Measurements from ENCODE around the gene PLEKHM1.
"Not testable (repeated sequence)": the region's sequence is repeated elsewhere in the genome, so short reads cannot be mapped to it uniquely, and the experiment has no call there.

PLEKHM1 gene

DNA sequence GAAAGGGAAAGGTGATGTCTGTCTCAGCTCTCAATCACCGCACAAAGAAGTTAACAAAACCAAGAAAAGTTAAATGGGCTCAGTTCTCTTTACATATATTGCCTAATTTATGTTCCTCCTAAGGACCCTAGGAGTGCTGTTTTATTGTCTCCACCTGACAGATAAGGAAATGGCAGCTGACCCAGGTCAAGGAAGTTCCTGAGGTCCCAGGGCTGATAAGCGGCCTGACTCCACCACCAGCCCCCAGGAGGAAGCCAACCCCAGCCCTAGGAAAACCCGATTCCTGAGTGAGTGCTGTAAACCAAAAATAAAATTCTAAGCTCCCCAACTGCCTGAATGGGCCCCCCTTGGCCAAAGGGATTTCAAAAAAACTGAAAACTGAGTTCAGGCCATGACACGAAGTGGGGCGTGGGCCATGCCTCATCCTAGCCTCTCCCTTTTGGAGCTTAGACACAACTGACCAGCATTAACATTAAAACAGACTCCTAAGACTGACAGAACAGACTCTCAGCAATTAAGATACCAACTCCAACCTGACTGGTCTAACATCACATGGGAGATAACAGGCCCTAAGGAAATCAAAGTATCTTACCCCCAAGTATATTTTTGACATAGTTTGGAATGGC is 6.8 kb downstream of the PLEKHM1 start:
- H2AFZ ChIP-seq (ENCODE audit: low read length); H3K9me2 ChIP-seq (replicated peaks; ENCODE audit: low read depth, low read length); H3F3A ChIP-seq (ENCODE audit: low read depth); H3K9me3 ChIP-seq (ENCODE audit: insufficient read depth, low read depth, low read length); H3K9ac ChIP-seq (ENCODE audit: low read depth, low read length, poor library complexity, severe bottlenecking); H3K36me3 ChIP-seq (ENCODE audit: insufficient read depth, low read length); H4K20me1 ChIP-seq (ENCODE audit: insufficient read depth, low read length, poor library complexity, severe bottlenecking); H3K4me3 ChIP-seq (ENCODE audit: low read length, poor library complexity, severe bottlenecking); H3K27me3 ChIP-seq (ENCODE audit: insufficient read depth, low read length, poor library complexity, severe bottlenecking): not testable (repeated sequence)
- H3K4me2 ChIP-seq (ENCODE audit: low read depth, low read length, poor library complexity, severe bottlenecking): peak overlapping the region; percentile 42
- H3K4me1 ChIP-seq (ENCODE audit: insufficient read depth, low read length, poor library complexity, severe bottlenecking): peaks cover 10% of the 10 kb centered on the region
- peaks cover 14% of the 10 kb centered on the region; the same call in 1 of the 2 replicates for H3K79me2 ChIP-seq (ENCODE audit: insufficient read depth, low read length)

DNA sequence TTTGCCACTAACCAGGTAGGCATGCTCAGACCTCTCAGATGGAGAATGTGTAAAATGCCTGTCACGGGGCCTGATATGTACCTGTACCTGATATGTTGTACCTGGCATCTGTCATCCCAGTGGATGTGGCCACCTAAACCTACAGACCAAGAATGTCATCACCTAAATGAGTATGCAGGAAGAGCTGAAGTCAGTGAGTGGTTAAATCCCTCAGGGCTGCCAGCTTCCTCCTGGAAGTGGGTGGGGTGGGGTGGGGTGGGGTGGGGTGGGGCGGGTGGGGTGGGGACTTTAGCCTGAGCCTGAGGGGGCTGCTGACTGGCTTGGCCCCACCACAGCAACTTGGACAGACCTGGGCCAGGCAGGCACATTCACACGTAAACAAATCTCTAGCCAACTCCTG is 7.3 kb downstream of the PLEKHM1 start:
- H3K4me2 ChIP-seq (ENCODE audit: low read depth, low read length, poor library complexity, severe bottlenecking); H3F3A ChIP-seq (ENCODE audit: low read depth); H3K27me3 ChIP-seq (ENCODE audit: insufficient read depth, low read length, poor library complexity, severe bottlenecking); H3K9me3 ChIP-seq (ENCODE audit: insufficient read depth, low read depth, low read length); H3K36me3 ChIP-seq (ENCODE audit: insufficient read depth, low read length); H2AFZ ChIP-seq (ENCODE audit: low read length); H4K20me1 ChIP-seq (ENCODE audit: insufficient read depth, low read length, poor library complexity, severe bottlenecking); H3K9me2 ChIP-seq (replicated peaks; ENCODE audit: low read depth, low read length); H3K4me3 ChIP-seq (ENCODE audit: low read length, poor library complexity, severe bottlenecking); H3K9ac ChIP-seq (ENCODE audit: low read depth, low read length, poor library complexity, severe bottlenecking): not testable (repeated sequence)
- H3K4me1 ChIP-seq (ENCODE audit: insufficient read depth, low read length, poor library complexity, severe bottlenecking): peaks cover 10% of the 10 kb centered on the region
- peaks cover 12% of the 10 kb centered on the region; the same call in 1 of the 2 replicates for H3K79me2 ChIP-seq (ENCODE audit: insufficient read depth, low read length)

DNA sequence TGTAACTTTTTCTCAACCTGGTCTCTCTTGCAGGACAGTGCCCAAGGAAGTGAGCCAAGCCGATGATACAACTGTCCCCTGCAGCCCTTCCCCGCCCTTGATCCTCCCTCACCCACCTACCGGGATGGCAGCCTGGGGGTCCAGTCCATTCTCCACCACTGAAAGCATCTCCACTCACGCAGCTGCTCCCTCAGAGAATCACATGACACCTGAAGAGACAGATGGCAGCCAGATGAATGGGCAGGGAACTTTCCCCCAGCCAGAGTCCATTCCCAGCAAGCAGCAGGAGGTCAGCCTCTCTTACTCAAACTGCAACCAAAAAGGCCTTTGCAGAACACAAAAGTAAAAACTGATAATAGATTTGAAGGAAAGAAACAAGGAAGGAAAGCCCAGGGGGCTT is 8.2 kb downstream of the PLEKHM1 start:
- not testable (repeated sequence) for H2AFZ ChIP-seq (ENCODE audit: low read length); H3K9me3 ChIP-seq (ENCODE audit: insufficient read depth, low read depth, low read length); H3K79me2 ChIP-seq (ENCODE audit: insufficient read depth, low read length); H3F3A ChIP-seq (ENCODE audit: low read depth); H3K9ac ChIP-seq (ENCODE audit: low read depth, low read length, poor library complexity, severe bottlenecking); H3K4me2 ChIP-seq (ENCODE audit: low read depth, low read length, poor library complexity, severe bottlenecking); H4K20me1 ChIP-seq (ENCODE audit: insufficient read depth, low read length, poor library complexity, severe bottlenecking); H3K9me2 ChIP-seq (replicated peaks; ENCODE audit: low read depth, low read length); H3K4me3 ChIP-seq (ENCODE audit: low read length, poor library complexity, severe bottlenecking); H3K36me3 ChIP-seq (ENCODE audit: insufficient read depth, low read length); H3K4me1 ChIP-seq (ENCODE audit: insufficient read depth, low read length, poor library complexity, severe bottlenecking); H3K27me3 ChIP-seq (ENCODE audit: insufficient read depth, low read length, poor library complexity, severe bottlenecking)

DNA sequence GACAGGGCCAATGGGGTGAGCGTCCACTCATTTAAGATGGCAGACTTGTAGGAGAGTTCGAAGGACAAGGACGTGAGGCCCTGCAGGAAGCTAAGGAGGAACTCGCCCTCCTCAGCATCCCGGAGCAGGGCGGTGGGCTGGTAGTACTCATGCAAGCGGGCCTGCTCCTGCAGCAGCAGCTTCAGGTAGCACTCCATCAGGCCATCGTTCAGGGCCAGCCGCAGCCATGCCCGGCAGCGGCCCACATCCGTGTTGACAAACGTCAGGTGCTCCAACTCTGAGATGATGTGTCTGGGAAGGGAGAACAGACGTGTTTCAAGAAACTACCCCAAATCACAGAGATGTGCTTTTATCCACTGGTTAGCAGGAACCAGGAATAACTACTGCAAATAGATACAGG is 15.1 kb downstream of the PLEKHM1 start:
- not testable (repeated sequence) for H3K79me2 ChIP-seq (ENCODE audit: insufficient read depth, low read length); H3K9me2 ChIP-seq (replicated peaks; ENCODE audit: low read depth, low read length); H3K9ac ChIP-seq (ENCODE audit: low read depth, low read length, poor library complexity, severe bottlenecking); H3K4me2 ChIP-seq (ENCODE audit: low read depth, low read length, poor library complexity, severe bottlenecking); H3K4me1 ChIP-seq (ENCODE audit: insufficient read depth, low read length, poor library complexity, severe bottlenecking); H3K4me3 ChIP-seq (ENCODE audit: low read length, poor library complexity, severe bottlenecking); H3K27me3 ChIP-seq (ENCODE audit: insufficient read depth, low read length, poor library complexity, severe bottlenecking); H3K36me3 ChIP-seq (ENCODE audit: insufficient read depth, low read length); H3F3A ChIP-seq (ENCODE audit: low read depth); H2AFZ ChIP-seq (ENCODE audit: low read length); H4K20me1 ChIP-seq (ENCODE audit: insufficient read depth, low read length, poor library complexity, severe bottlenecking); H3K9me3 ChIP-seq (ENCODE audit: insufficient read depth, low read depth, low read length)

DNA sequence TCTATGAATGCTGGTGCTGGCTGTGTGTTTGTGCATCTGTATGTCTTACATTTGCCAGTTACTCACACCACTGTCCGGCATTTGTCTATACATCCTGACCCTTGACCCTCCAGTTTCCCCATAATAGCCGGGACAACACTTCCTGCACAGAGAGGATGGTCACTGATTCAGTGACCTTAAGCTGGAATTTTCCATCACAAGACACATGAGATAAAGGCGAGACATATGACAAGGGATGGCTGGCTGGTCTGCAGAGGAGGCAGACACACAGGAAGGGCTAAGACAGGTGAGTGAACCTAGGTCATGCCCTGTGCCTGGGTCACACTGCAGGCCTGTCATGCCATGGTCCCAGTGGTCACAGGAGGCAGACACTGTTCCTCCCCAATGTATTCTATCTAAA is 18.3 kb downstream of the PLEKHM1 start:
- H2AFZ ChIP-seq (ENCODE audit: low read length); H3K9me2 ChIP-seq (replicated peaks; ENCODE audit: low read depth, low read length); H3K4me2 ChIP-seq (ENCODE audit: low read depth, low read length, poor library complexity, severe bottlenecking); H3K36me3 ChIP-seq (ENCODE audit: insufficient read depth, low read length); H3K79me2 ChIP-seq (ENCODE audit: insufficient read depth, low read length); H3F3A ChIP-seq (ENCODE audit: low read depth); H3K9me3 ChIP-seq (ENCODE audit: insufficient read depth, low read depth, low read length); H3K27me3 ChIP-seq (ENCODE audit: insufficient read depth, low read length, poor library complexity, severe bottlenecking); H3K4me3 ChIP-seq (ENCODE audit: low read length, poor library complexity, severe bottlenecking); H3K4me1 ChIP-seq (ENCODE audit: insufficient read depth, low read length, poor library complexity, severe bottlenecking); H3K9ac ChIP-seq (ENCODE audit: low read depth, low read length, poor library complexity, severe bottlenecking); H4K20me1 ChIP-seq (ENCODE audit: insufficient read depth, low read length, poor library complexity, severe bottlenecking): not testable (repeated sequence)

DNA sequence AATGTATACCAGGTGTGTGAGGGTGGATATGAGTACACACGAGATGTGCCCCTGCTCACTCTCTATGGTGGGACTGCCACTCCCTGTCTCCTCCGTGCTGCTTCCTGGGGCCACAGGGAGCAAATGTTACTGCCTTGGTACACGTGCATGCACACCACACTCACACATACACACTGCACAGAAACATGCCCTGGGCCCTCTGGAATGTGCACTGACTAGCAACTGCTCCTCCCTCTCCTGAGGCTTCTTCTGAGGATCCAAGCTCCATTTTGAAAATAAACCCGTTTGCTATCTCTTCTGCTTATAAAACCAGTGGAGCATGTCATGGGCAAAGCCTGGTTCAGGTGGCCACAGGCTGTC is 21.3 kb downstream of the PLEKHM1 start:
- not testable (repeated sequence) for H2AFZ ChIP-seq (ENCODE audit: low read length); H3K9me3 ChIP-seq (ENCODE audit: insufficient read depth, low read depth, low read length); H3K36me3 ChIP-seq (ENCODE audit: insufficient read depth, low read length); H3K9ac ChIP-seq (ENCODE audit: low read depth, low read length, poor library complexity, severe bottlenecking); H4K20me1 ChIP-seq (ENCODE audit: insufficient read depth, low read length, poor library complexity, severe bottlenecking); H3K4me1 ChIP-seq (ENCODE audit: insufficient read depth, low read length, poor library complexity, severe bottlenecking); H3K4me3 ChIP-seq (ENCODE audit: low read length, poor library complexity, severe bottlenecking); H3K4me2 ChIP-seq (ENCODE audit: low read depth, low read length, poor library complexity, severe bottlenecking); H3F3A ChIP-seq (ENCODE audit: low read depth); H3K27me3 ChIP-seq (ENCODE audit: insufficient read depth, low read length, poor library complexity, severe bottlenecking); H3K9me2 ChIP-seq (replicated peaks; ENCODE audit: low read depth, low read length); H3K79me2 ChIP-seq (ENCODE audit: insufficient read depth, low read length)

DNA sequence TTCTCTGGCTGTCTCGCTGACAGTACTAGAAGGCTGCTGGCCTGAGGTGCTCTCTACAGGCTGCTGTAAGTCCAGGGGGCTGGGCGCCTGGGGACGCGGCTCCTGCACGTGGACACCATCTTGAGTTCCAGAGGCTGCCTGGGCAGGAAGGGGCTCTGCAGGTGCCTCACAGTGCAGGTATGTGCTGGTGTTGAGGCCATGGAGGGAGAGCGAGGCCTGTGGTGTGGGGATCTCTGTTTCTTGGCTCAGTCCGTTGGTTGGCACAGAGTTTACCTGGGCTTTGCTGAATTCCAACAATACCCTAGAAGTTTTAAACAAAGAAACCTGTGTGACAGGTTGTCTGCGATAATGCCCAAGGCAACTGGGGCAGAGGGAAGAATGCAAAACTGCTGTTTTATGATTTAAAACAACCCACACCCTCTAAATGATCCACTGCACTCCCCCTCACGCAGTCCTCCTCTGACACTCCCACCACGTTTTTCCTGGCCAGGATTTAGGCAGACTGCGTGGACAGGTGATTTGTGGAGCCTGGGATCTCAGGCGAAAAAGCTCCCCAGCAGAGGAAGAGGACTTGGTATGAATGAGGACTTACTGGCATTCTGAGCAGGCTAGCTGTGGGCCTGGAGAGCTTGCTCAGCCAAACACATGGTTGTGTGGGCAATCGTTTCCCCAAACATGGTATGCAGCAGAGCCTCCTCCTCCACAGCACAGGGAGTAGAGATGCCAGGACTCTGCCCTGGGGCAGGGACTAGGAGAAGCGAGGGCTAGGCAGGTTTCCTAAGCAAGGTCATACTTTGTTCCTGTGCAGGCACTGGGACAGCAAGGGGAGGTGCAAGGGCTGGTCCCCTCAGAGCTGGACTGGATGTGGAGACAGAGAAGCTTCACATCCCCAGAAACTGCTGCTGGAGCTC is 22.0 kb downstream of the PLEKHM1 start:
- not testable (repeated sequence) for H3K9me2 ChIP-seq (replicated peaks; ENCODE audit: low read depth, low read length); H3K4me1 ChIP-seq (ENCODE audit: insufficient read depth, low read length, poor library complexity, severe bottlenecking); H3F3A ChIP-seq (ENCODE audit: low read depth); H4K20me1 ChIP-seq (ENCODE audit: insufficient read depth, low read length, poor library complexity, severe bottlenecking); H3K4me3 ChIP-seq (ENCODE audit: low read length, poor library complexity, severe bottlenecking); H3K27me3 ChIP-seq (ENCODE audit: insufficient read depth, low read length, poor library complexity, severe bottlenecking); H3K4me2 ChIP-seq (ENCODE audit: low read depth, low read length, poor library complexity, severe bottlenecking); H3K9ac ChIP-seq (ENCODE audit: low read depth, low read length, poor library complexity, severe bottlenecking); H2AFZ ChIP-seq (ENCODE audit: low read length); H3K9me3 ChIP-seq (ENCODE audit: insufficient read depth, low read depth, low read length); H3K79me2 ChIP-seq (ENCODE audit: insufficient read depth, low read length); H3K36me3 ChIP-seq (ENCODE audit: insufficient read depth, low read length)
